ENCODE results near the gene SLC24A3. TPM values are rescaled to one million over a fixed set of nuclear protein-coding genes. Genes with fewer than 3 reads are reported as not detected.

SLC24A3 gene
- total RNA-seq, 1 donor from 2014 or later, result 0.10 TPM

GRCh38 chr20:19498756-19499155 lies 286.3 kb downstream of the SLC24A3 start:
- no peaks in the 10 kb centered on the region for H3K4me1 Mint-ChIP-seq (ENCODE audit: low read depth)
- no peaks in the 10 kb centered on the region for H3K27me3 Mint-ChIP-seq (ENCODE audit: low read depth)
- no peak for DNase-seq (ENCODE audit: low spot score)
- H3K4me3 Mint-ChIP-seq (ENCODE audit: unreplicated experiment), result no peak overlapping the region
- H3K36me3 Mint-ChIP-seq (ENCODE audit: low read depth), result no peaks in the 10 kb centered on the region
- no peak overlapping the region for H3K27ac Mint-ChIP-seq (ENCODE audit: unreplicated experiment)
- H3K9me3 Mint-ChIP-seq (ENCODE audit: low read depth), result no peaks in the 10 kb centered on the region
- no peak for TF ChIP-seq CTCF (IDR thresholded peaks at IDR 0.05)

- Mint-ChIP-seq H3K36me3 (ENCODE audit: low read depth) (no peaks in the 10 kb centered on the region), H3K4me1 (ENCODE audit: low read depth) (no peaks in the 10 kb centered on the region), H3K27me3 (ENCODE audit: low read depth) (peaks cover 2% of the 10 kb centered on the region), H3K9me3 (ENCODE audit: low read depth) (no peaks in the 10 kb centered on the region), H3K4me3 (ENCODE audit: unreplicated experiment) (no peak overlapping the region), H3K27ac (ENCODE audit: unreplicated experiment) (no peak overlapping the region)
- no peak for DNase-seq (ENCODE audit: low spot score)
- no peak for TF ChIP-seq CTCF (IDR thresholded peaks at IDR 0.05)
These were observed 289.2 kb downstream of the SLC24A3 start for GRCh38 chr20:19501476-19502115.

- H3K27me3 Mint-ChIP-seq (ENCODE audit: low read depth), result peaks cover 2% of the 10 kb centered on the region
- no peaks in the 10 kb centered on the region for H3K9me3 Mint-ChIP-seq (ENCODE audit: low read depth)
- DNase-seq (ENCODE audit: low spot score), result no peak
- no peaks in the 10 kb centered on the region for H3K36me3 Mint-ChIP-seq (ENCODE audit: low read depth)
- no peak for TF ChIP-seq CTCF (IDR thresholded peaks at IDR 0.05)
- H3K27ac Mint-ChIP-seq (ENCODE audit: unreplicated experiment), result no peak overlapping the region
- H3K4me3 Mint-ChIP-seq (ENCODE audit: unreplicated experiment), result no peak overlapping the region
- H3K4me1 Mint-ChIP-seq (ENCODE audit: low read depth), result no peaks in the 10 kb centered on the region
These were observed 289.7 kb downstream of the SLC24A3 start for GRCh38 chr20:19502169-19502568.

DNA sequence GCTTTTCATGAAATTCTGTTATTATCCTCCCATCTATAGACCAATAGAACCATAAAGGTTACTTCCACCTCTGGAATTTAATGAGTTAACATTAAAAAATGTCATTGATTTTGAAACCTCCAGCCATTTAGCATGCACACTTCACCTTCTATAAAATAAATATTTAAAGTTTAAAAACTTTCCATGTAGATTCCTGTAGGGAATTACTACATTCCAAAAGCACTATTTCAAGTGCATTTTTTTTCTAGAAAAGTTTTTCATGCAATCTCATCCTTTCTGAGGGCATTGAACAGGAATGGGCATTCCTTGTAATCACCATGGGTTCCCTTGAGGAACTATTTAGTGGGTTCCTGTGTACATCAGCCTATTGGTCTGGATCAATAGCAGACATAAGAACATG lies 291.8 kb downstream of the SLC24A3 start:
- Mint-ChIP-seq H3K4me1 (ENCODE audit: low read depth) (no peaks in the 10 kb centered on the region), H3K4me3 (ENCODE audit: unreplicated experiment) (no peak overlapping the region), H3K36me3 (ENCODE audit: low read depth) (no peaks in the 10 kb centered on the region), H3K27ac (ENCODE audit: unreplicated experiment) (no peak overlapping the region), H3K27me3 (ENCODE audit: low read depth) (peaks cover 2% of the 10 kb centered on the region), H3K9me3 (ENCODE audit: low read depth) (no peaks in the 10 kb centered on the region)
- no peak for TF ChIP-seq CTCF (IDR thresholded peaks at IDR 0.05)
- no peak for DNase-seq (ENCODE audit: low spot score)

- no peak overlapping the region for H3K27ac Mint-ChIP-seq (ENCODE audit: unreplicated experiment)
- no peak for TF ChIP-seq CTCF (IDR thresholded peaks at IDR 0.05)
- peaks cover 2% of the 10 kb centered on the region for H3K27me3 Mint-ChIP-seq (ENCODE audit: low read depth)
- H3K4me1 Mint-ChIP-seq (ENCODE audit: low read depth), result no peaks in the 10 kb centered on the region
- DNase-seq (ENCODE audit: low spot score), result no peak
- no peaks in the 10 kb centered on the region for H3K36me3 Mint-ChIP-seq (ENCODE audit: low read depth)
- H3K9me3 Mint-ChIP-seq (ENCODE audit: low read depth), result no peaks in the 10 kb centered on the region
- no peak overlapping the region for H3K4me3 Mint-ChIP-seq (ENCODE audit: unreplicated experiment)
These were observed 293.6 kb downstream of the SLC24A3 start for GRCh38 chr20:19506021-19506420.

Measured in chondrocyte (in vitro differentiated cells).